ENCODE data around the gene USP11.
A peak's percentile ranks its signal among the peaks of the same experiment; 100 is the strongest.

USP11 gene

DNA sequence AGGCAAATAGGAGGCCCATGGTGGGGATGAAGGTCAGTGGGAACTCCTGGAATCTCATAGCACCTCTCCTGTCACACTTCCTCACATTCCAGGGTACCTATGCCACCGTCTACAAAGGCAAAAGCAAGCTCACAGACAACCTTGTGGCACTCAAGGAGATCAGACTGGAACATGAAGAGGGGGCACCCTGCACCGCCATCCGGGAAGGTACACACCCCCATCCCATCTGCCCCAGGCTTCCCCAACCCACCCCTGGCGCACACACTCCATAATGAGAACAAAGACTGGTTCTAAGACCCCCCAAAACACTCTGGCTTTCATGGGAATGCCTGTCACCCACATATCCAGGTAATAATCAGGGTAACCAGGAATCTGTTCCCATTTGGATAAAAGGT is 7.9 kb upstream of the USP11 start:
- no peak for DNase-seq (ENCODE audit: low read depth)

GRCh38 chrX:47226071-47226470 is 6.7 kb upstream of the USP11 start:
- DNase-seq (ENCODE audit: low read depth): no peak

DNA sequence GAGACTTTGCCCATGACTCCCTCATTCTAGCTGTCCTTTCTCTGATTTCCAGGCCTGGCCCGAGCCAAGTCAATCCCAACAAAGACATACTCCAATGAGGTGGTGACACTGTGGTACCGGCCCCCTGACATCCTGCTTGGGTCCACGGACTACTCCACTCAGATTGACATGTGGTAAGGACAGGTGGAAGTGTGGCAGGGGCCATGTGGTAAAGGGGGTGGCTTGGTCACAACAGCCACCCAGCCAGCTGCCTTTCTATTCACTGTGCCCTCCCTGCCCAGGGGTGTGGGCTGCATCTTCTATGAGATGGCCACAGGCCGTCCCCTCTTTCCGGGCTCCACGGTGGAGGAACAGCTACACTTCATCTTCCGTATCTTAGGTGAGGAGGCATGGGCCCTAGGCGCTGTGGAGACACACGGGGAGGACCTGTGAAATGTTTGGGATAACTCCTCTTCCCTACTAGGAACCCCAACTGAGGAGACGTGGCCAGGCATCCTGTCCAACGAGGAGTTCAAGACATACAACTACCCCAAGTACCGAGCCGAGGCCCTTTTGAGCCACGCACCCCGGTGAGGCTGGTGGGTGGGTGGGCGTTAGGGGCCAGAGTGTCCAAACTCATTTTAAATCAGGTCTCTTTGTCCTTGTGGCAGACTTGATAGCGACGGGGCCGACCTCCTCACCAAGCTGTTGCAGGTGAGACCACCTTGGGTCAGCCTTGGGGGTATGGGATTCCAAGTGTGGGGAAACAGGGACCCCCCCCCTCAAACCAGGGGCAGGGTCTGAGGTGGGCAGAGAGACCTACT is 6.1 kb upstream of the USP11 start:
- DNase-seq (ENCODE audit: low read depth): no peak

DNA sequence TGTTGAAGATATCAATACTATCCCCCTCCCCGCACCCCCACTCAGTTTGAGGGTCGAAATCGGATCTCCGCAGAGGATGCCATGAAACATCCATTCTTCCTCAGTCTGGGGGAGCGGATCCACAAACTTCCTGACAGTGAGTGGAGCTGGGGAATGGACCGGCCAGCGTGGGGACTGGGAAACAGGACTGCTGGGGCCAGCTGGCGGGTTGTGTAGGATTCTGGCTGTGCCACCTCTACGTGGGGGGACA is 5.5 kb upstream of the USP11 start:
- DNase-seq (ENCODE audit: low read depth): no peak

DNA sequence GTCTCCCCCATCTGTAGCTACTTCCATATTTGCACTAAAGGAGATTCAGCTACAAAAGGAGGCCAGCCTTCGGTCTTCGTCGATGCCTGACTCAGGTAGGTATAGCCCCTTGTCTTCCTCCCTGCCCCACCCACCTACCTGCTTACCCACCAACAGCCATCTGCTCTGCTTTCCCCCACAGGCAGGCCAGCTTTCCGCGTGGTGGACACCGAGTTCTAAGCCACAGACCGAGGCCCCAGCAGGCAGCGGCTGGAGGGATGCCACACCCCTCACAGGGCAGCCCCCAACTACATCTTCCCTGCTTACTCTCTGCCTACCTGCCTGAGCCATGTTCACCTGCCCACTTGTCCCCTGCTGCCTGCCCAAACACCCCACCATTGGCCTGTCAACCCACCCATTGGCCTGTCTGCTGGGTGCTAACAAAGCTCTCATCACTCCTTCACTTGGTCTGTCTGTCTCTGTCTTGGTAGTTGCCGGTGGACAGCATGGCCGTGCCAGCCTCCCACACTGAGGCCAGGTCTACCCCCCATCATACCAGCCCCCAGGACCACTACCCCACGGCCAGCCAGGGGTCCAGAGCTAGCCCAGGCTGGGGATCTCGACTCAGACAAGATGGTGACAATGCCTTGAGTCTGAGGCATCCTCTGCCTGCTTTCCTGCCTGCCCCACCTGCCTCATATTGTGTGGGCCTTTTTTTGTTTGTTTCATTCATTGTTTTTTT is 4.1 kb upstream of the USP11 start:
- DNase-seq (ENCODE audit: low read depth): no peak

DNA sequence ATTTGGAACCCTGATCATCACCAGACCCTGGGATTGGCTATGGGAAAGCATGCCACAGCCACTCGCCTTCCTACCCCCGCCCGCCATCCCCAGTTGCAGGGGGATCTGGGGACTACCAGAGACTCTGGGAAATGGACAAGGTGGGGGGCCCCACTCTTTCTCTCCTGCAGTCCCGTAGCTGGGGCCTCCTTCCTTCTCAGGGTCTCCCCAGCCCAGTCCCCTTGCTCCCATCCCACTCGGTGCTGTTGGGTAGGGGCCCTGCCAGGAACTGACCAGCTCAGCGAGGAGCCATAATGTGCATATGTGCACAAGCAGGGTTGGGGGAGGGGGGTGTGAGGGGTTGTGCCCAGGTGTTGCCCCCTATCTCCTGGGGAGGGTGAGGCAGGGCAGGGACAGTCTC is 3.4 kb upstream of the USP11 start:
- no peak for DNase-seq (ENCODE audit: low read depth)

DNA sequence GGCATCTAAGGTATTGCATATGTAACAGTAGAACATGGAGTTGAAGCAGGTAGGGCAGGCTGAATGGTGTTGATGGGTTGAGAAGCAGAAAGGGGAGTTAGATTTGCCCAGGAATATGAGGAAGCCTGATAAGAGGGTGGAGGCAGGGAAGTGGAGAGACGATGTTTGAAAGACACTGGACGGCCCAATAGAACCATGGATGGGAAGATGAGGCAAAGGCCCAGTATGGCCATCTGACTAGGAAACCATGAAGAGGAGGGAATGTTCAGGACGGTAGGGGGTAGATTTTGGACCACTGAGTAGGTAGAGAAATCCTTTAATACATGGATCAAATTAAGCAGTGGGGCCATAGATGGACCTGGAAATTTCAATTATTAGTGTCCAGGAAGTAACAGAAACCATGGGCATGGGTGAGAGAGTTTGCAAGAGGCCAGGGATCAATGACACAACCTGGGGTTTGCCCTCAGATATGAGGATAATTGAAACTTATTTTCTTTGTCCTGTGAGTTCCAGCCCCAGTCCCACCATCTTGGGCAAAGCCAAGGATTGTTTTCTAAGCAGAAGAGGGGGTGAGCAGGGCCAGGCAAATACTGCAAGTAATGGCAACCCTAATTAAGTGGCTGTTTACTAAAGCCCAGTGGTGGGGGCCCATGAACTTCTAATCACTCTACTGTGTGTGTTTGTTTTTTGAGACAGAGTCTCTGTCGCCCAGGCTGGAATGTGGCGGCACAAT is 2.5 kb upstream of the USP11 start:
- no peak for DNase-seq (ENCODE audit: low read depth)

- no peak for DNase-seq (ENCODE audit: low read depth)
Observed at GRCh38 chrX:47231167-47231566, 1.6 kb upstream of the USP11 start.

DNA sequence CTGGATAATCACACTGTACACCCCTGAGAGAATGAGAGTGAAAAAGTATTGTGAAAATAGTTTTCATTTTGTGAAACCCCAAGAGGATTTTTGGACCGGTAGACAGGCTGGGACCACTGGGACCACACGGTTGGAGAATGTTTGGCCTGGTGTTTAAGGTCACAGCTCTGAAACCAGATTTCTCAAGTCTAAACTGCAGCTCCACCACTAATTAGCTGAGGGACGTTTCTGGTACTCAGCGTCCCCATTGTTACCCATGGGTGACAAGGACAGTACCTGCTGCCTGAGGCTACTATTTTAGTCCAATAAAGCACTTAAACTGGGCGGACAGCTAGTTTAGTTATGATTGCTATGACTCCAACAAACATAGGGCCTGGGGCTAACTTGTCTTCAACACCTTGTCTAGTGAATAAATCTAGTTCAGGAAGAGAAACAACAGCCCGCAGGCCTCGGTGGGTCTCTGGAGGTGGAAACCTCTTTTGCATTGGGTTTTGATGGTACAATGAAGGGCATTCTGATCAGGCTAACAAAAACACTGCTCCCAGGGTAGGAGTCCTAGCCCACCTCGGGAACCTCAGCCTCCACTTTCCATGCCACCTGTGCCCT is 509 bp upstream of the USP11 start:
- no peak for DNase-seq (ENCODE audit: low read depth)

DNA sequence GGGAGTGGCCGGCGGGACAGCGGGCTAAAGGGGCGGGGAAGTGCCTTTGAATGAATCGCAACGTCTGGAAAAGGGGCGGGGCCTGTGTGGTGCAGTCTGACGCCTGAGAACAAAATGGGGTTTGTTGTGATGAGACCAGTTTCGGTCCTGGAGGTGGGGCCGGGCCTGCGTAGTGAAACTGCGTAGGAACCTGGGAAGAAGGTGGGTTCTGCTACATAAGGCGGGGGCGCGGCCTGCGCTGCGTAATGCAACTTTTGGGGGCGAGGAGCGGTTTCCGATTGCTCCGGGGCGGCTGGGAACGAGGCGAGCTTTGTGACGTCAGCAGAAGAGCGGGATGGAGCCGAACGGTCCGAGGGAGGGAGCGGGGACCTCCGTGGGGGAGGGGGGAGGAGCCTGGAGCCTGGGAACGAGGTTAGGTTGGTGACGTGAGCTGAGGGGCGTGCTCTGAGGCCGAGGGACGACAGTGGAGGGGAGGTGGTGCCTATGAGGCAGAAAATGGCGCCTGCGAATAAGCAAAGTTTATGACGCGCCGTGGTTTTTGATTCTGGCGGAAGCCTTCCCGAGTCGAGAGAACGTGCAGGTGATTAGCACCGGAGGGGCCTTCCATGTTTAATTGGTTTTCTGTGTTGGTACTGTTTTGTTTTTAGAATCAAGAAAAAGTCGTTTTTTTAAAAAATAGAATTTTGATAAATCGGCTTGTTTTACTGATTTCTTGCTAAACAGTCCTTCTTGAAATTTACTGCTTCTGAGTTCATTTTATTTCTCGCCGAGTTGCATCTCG is 714 bp downstream of the USP11 start:
- peak; percentile 84 for DNase-seq (ENCODE audit: low read depth)

GRCh38 chrX:47234583-47234982 is 1.8 kb downstream of the USP11 start:
- no peak for DNase-seq (ENCODE audit: low read depth)

GRCh38 chrX:47235691-47236103 is 2.9 kb downstream of the USP11 start:
- DNase-seq (ENCODE audit: low read depth): no peak

- DNase-seq (ENCODE audit: low read depth): no peak
Observed at GRCh38 chrX:47239199-47239598, 6.4 kb downstream of the USP11 start.

DNA sequence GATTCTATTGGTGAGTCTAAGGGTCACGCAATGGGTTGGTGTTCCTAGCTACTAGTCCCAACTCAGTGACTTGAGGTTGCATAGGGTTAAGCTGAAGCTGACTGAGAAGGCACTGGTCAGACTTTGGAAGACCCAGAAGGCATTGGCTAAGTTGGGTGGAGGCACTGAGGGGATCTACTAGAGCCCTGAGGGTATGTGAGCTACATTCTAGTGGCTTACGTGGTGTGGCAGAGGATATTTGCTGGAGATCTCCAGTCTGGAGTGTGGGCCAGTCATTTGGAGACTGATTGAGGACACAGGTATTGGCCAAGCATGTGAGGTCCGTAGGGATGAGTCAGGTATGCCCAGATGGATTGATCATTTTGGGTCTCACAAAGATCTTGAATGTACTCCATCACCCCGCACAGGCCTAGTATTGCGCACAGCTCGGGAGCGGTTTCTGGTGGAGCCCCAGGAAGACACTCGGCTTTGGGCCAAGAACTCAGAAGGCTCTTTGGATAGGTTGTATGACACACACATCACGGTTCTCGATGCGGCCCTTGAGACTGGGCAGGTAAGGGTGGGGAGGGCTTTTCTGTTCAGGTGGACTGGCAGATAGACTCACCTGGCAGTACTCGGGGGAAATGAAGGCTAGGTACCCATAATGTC is 7.2 kb downstream of the USP11 start:
- DNase-seq (ENCODE audit: low read depth): no peak

DNA sequence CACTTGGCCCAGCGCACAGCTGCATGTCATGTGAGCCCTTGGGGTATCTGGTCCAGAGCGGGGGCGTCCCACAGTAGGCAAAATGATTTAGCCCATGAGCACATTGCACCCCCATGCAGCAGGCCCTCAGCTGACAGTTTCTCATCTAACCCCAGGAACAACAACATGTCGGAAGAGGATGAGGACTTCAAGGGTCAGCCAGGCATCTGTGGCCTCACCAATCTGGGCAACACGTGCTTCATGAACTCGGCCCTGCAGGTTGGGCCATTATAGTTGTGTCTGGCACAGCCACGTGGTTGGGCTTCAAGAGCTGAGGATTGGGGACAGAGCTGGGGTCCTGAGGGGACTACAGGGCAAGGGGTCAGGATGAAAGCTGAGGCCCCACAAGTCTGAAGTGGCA is 7.8 kb downstream of the USP11 start:
- DNase-seq (ENCODE audit: low read depth): no peak

DNA sequence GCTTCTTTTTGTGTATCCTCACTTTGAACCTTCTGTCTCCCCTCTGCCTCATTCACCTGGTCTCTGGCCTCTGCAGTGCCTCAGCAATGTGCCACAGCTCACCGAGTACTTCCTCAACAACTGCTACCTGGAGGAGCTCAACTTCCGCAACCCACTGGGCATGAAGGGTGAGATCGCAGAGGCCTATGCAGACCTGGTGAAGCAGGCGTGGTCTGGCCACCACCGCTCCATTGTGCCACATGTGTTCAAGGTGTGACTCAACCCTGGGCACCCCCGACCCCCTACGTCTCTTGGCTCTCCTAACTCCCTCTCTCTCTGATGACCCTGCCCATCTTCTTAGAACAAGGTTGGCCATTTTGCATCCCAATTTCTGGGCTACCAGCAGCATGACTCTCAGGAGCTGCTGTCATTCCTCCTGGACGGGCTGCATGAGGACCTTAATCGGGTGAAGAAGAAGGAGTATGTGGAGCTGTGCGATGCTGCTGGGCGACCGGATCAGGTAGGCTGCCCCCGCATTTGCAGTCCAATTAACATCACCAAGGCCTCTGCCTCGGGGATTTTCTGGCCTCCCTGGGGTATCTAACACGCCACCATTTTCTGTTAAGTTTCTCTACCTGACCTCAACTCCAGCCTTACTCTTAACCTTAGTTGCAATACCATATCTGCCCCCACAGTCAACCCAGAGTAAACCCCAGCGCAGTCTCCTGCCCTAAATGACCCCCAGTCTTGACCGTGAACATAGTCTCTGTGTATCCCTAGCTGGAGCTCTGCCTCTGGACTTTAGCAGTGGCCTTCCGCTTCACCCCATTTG is 8.6 kb downstream of the USP11 start:
- DNase-seq (ENCODE audit: low read depth): no peak

- DNase-seq (ENCODE audit: low read depth): no peak
Observed at GRCh38 chrX:47242321-47242720, 9.5 kb downstream of the USP11 start.

GRCh38 chrX:47243351-47243750 is 10.5 kb downstream of the USP11 start:
- DNase-seq (ENCODE audit: low read depth): no peak

GRCh38 chrX:47244676-47245075 is 11.9 kb downstream of the USP11 start:
- no peak for DNase-seq (ENCODE audit: low read depth)

DNA sequence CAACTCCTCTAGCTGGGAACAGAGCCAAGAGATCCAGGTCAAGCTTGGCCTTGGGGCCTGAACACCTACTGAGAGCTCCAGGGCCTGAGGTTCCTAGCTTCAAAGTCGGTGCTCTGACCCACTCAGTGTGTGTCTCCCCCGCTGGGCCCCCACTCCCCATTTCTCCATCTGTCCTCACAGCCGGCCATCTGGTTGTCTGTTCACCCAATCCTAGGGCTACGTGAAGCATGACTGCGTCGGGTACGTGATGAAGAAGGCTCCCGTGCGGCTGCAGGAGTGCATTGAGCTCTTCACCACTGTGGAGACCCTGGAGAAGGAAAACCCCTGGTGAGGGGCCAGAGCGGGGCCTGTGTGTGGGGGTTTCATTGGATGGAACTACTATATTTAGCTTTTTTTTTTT is 12.3 kb downstream of the USP11 start:
- no peak for DNase-seq (ENCODE audit: low read depth)

Measured in stimulated activated CD8-positive, alpha-beta memory T cell treated with anti-CD3 and anti-CD28 coated beads, Interleukin-15, amount 100 ng/mL, for 1 hour (primary cell).